Measurements from ENCODE around the gene TRIM33. TPM values are rescaled to one million over a fixed set of nuclear protein-coding genes. Genes with fewer than 3 reads are reported as not detected.

TRIM33 gene
- total RNA-seq, 2 donors from 2014 or later = 36.7 to 54.9 TPM

GRCh38 chr1:114545796-114546195 is 34.8 kb upstream of the TRIM33 start:
- Histone ChIP-seq H3K27ac (no peak overlapping the region), H3K27me3 (replicated peaks; ENCODE audit: insufficient read depth) (no peaks in the 10 kb centered on the region), H3K36me3 (no peaks in the 10 kb centered on the region), H3K4me3 (no peak overlapping the region), H3K4me1 (replicated peaks) (no peaks in the 10 kb centered on the region), H3K9me3 (no peaks in the 10 kb centered on the region)
- TF ChIP-seq, protein P1, sequence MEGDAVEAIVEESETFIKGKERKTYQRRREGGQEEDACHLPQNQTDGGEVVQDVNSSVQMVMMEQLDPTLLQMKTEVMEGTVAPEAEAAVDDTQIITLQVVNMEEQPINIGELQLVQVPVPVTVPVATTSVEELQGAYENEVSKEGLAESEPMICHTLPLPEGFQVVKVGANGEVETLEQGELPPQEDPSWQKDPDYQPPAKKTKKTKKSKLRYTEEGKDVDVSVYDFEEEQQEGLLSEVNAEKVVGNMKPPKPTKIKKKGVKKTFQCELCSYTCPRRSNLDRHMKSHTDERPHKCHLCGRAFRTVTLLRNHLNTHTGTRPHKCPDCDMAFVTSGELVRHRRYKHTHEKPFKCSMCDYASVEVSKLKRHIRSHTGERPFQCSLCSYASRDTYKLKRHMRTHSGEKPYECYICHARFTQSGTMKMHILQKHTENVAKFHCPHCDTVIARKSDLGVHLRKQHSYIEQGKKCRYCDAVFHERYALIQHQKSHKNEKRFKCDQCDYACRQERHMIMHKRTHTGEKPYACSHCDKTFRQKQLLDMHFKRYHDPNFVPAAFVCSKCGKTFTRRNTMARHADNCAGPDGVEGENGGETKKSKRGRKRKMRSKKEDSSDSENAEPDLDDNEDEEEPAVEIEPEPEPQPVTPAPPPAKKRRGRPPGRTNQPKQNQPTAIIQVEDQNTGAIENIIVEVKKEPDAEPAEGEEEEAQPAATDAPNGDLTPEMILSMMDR (IDR thresholded peaks at IDR 0.05) = no peak
- DNase-seq (ENCODE audit: low spot score) = no peak
- intact Hi-C loops (cut with DNase I) = no loop called here
- whole genome bisulfite sequencing = 78% methylated on average over 2 of the region's 2 CpGs

DNA sequence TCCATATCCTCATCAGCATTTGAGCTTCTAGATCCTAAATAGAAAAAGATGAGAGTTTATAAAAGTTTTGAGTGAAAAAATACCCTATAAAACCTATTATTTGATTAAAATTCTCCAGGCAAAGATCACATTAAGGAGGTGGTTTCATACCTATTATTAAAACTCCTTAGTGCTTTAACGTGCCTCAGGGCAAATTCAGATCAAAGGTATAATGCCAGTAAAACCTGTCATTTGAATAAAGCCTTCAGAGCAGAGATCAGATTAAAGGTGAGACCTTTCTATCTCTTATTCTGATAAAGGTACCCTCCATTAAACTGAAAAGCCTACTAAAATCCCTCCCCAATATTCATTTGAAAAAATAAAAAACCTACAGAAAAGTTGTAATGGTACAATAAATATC is 34.3 kb upstream of the TRIM33 start:
- 39% methylated on average over 1 of the region's 1 CpG for WGBS
- Histone ChIP-seq H3K4me3 (no peak overlapping the region), H3K27ac (no peak overlapping the region), H3K27me3 (replicated peaks; ENCODE audit: insufficient read depth) (no peaks in the 10 kb centered on the region), H3K36me3 (no peaks in the 10 kb centered on the region), H3K4me1 (replicated peaks) (no peaks in the 10 kb centered on the region), H3K9me3 (no peaks in the 10 kb centered on the region)
- intact Hi-C loops (cut with DNase I) = no loop called here
- no peak for DNase-seq (ENCODE audit: low spot score)
- TF ChIP-seq, protein P1 (IDR thresholded peaks at IDR 0.05) = no peak
- TF ChIP-seq POLR2A (IDR thresholded peaks at IDR 0.05) = no peak
- no peak for TF ChIP-seq POLR2AphosphoS5 (IDR thresholded peaks at IDR 0.05)

DNA sequence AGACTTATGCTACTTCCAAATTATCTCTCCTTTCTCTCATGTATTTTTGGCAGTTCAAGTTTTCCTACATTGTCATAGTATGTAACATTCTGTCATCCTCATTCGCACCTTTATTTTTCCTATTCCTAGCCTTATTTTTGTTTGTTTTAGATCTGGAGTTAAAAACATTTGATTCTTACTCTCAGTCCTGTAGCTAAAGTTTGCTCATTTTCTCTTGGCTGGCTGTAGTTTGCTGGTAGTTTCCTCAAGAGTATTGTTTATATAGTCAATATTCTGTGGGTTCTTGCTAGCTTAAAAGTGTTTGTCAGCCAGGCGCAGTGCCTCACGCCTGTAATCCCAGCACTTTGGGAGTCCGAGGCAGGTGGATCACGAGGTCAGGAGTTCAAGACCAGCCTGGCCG is 29.8 kb upstream of the TRIM33 start:
- intact Hi-C loops (cut with DNase I) = no loop called here
- no peak for DNase-seq (ENCODE audit: low spot score)
- no peaks in the 10 kb centered on the region for H3K9me3 ChIP-seq
- no peaks in the 10 kb centered on the region for H3K27me3 ChIP-seq (replicated peaks; ENCODE audit: insufficient read depth)
- WGBS = 58% methylated on average over 6 of the region's 6 CpGs
- H3K4me3 ChIP-seq = no peak overlapping the region
- no peaks in the 10 kb centered on the region for H3K36me3 ChIP-seq
- no peak overlapping the region for H3K27ac ChIP-seq
- H3K4me1 ChIP-seq (replicated peaks) = no peaks in the 10 kb centered on the region
- TF ChIP-seq POLR2A (IDR thresholded peaks at IDR 0.05) = no peak
- TF ChIP-seq POLR2AphosphoS5 (IDR thresholded peaks at IDR 0.05) = no peak
- TF ChIP-seq, protein P1 (IDR thresholded peaks at IDR 0.05) = no peak

DNA sequence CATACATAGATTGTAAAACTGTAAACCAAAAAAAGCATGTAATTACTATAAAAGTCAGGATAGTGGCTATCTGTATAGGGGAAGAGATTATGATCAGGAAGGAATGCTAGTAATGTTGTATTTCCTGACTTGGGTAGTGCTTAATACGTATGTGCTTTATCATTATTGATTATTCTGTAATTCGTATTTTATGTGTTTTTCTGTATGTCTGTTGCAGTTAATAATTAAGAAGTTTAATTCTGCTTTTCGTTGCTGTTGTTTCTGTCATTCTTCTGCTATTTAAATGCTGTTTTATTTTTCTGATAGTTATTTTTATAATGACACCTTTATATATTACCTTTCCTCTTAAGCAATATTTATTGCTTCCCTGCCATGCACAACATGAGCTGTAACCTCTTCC is 29.3 kb upstream of the TRIM33 start:
- Histone ChIP-seq H3K4me1 (replicated peaks) (no peaks in the 10 kb centered on the region), H3K9me3 (no peaks in the 10 kb centered on the region), H3K27ac (no peak overlapping the region), H3K36me3 (no peaks in the 10 kb centered on the region), H3K4me3 (no peak overlapping the region), H3K27me3 (replicated peaks; ENCODE audit: insufficient read depth) (no peaks in the 10 kb centered on the region)
- no peak for TF ChIP-seq POLR2AphosphoS5 (IDR thresholded peaks at IDR 0.05)
- TF ChIP-seq, protein P1 (IDR thresholded peaks at IDR 0.05) = no peak
- no peak for TF ChIP-seq POLR2A (IDR thresholded peaks at IDR 0.05)
- intact Hi-C loops (cut with DNase I) = no loop called here
- WGBS = 20% methylated on average over 3 of the region's 3 CpGs
- no peak for DNase-seq (ENCODE audit: low spot score)

- Histone ChIP-seq H3K27me3 (replicated peaks; ENCODE audit: insufficient read depth) (no peaks in the 10 kb centered on the region), H3K36me3 (no peaks in the 10 kb centered on the region), H3K4me1 (replicated peaks) (no peaks in the 10 kb centered on the region), H3K9me3 (no peaks in the 10 kb centered on the region), H3K4me3 (no peak overlapping the region), H3K27ac (no peak overlapping the region)
- intact Hi-C loops (cut with DNase I) = no loop called here
- TF ChIP-seq POLR2AphosphoS5 (IDR thresholded peaks at IDR 0.05) (no peak), POLR2A (IDR thresholded peaks at IDR 0.05) (no peak)
- TF ChIP-seq, protein P1 (IDR thresholded peaks at IDR 0.05) = no peak
- DNase-seq (ENCODE audit: low spot score) = no peak
- 92% methylated on average over 7 of the region's 7 CpGs for WGBS
Measured at GRCh38 chr1:114536043-114536442, 25.0 kb upstream of the TRIM33 start.

All from prostate gland (tissue), 2 donors.